AG04449 (cell line): ENCODE results near the gene SLC5A10.

ENCODE experiments used
- CTCF ChIA-PET: fragments of 350-600 bp; formaldehyde crosslinking; extraction: SDS; loops from one replicate; lab custom pipeline; 2021; ENCODE audit warnings: antibody characterized with exemption; lab: Yijun Ruan, JAX
- POLR2A ChIA-PET: fragments of 400-600, 350-600 bp; formaldehyde crosslinking; extraction: SDS; loops from one replicate; lab custom pipeline; 2020; ENCODE audit warnings: antibody characterized with exemption, inconsistent platforms; lab: Yijun Ruan, JAX
- DNase-seq: peaks from one replicate; pipeline ENCODE4 v3.0.0-alpha.2; 2010; ENCODE audit warnings: low read depth, low spot score
- H3K4me3 ChIP-seq: 2 replicates; pipeline ENCODE4 v1.5.1; 2011; ENCODE audit warnings: low read depth, mild to moderate bottlenecking, control low read depth, low read length
- TF ChIP-seq, protein P1 (sequence below): IDR thresholded peaks from one replicate; pipeline ENCODE4 v1.5.1; 2011; ENCODE audit warnings: mild to moderate bottlenecking, moderate library complexity, low read length, control low read depth, inconsistent platforms; ENCODE audit not compliant: insufficient read depth; ENCODE audit errors: missing control alignments

SLC5A10 gene

DNA sequence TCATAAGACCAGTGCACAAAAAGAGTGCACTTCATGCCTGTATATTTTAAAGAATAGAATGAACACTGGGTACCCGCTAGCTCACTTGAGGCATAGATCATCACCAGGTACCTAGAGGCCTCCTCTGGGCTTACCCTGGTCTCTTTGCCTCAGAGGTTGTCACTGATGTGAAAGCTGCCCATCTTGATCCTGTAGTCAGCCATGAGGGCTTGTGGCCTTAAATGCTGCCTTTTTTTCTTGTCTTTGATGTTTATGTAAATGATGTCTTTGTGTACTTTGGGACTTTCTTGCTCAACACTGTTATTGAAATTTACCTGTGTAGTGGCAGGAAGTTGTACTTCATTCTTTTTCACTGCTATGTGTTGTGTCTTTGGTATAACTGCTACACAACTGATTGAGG is 26.8 kb upstream of the SLC5A10 start:
- POLR2A ChIA-PET: no interaction called here
- no peak for DNase-seq
- TF ChIP-seq, protein P1, sequence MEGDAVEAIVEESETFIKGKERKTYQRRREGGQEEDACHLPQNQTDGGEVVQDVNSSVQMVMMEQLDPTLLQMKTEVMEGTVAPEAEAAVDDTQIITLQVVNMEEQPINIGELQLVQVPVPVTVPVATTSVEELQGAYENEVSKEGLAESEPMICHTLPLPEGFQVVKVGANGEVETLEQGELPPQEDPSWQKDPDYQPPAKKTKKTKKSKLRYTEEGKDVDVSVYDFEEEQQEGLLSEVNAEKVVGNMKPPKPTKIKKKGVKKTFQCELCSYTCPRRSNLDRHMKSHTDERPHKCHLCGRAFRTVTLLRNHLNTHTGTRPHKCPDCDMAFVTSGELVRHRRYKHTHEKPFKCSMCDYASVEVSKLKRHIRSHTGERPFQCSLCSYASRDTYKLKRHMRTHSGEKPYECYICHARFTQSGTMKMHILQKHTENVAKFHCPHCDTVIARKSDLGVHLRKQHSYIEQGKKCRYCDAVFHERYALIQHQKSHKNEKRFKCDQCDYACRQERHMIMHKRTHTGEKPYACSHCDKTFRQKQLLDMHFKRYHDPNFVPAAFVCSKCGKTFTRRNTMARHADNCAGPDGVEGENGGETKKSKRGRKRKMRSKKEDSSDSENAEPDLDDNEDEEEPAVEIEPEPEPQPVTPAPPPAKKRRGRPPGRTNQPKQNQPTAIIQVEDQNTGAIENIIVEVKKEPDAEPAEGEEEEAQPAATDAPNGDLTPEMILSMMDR: no peak
- CTCF ChIA-PET: interaction anchor here (1.8 kb wide), 1 partner anchor 13 kb away, joined by 6 read pairs; no protein-coding TSS in a partner anchor
- no peak overlapping the region for H3K4me3 ChIP-seq

DNA sequence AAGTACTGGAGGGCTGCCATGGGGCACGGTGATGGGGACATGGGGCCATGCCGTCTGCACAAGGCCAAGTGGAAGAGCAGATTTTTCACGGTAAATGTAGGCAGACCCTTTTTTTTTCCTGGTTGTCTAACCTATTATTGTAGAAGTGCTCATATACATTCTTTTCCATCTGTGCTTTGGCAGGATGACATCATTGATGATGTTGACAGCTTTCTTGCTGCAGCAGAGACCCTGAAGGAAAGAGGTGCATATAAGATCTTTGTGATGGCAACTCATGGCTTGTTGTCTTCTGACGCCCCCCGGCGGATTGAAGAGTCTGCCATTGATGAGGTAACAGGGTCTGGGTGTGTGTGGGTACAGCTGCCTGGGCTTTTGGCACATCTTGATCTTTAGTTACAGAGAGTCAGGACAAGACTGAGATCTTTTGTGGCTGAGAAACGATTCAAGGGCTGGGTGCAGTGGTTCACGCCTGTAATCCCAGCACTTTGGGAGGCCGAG is 23.3 kb upstream of the SLC5A10 start:
- ChIA-PET CTCF (no interaction called here), POLR2A (interaction anchor here (0.8 kb wide), 1 partner anchor 19 kb away, joined by 3 read pairs; no protein-coding TSS in a partner anchor)
- no peak overlapping the region for H3K4me3 ChIP-seq
- TF ChIP-seq, protein P1: no peak
- DNase-seq: no peak

DNA sequence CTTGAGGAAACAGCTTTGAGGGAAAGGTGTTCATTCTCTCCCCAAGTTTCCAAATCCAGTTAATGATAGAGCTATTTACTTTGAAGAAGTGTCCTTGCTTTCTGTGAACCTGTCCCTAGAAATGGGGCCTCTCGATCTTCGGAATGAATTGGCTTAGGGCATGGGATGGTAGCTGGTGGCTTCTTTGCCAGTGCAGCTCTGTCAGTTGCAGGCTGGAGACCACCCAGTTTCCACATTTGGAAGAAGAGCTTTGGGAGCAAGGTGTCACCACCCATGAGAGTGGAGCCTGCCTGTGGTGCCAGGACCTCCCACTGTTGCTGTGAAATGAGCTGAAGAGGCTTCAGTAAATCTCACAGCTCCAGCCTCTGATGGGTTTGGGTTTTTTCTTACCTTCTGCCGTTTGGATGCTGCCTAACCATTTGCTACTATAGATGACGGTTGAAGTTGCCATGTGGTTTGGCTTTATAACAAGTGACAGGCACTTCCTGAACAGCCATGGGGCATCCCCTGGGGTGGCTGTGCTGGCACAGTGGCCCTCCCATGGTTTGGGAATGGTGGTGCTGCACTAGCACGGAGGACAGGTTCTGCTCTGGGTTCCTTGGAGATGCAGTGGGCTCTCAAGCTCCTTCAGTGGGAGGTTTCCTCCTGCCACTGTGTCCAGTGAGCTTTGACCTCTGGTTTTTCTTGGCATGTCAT is 19.5 kb upstream of the SLC5A10 start:
- TF ChIP-seq, protein P1: no peak
- POLR2A ChIA-PET: no interaction called here
- DNase-seq: no peak
- CTCF ChIA-PET: interaction anchor here (0.8 to 1.4 kb wide), 5 partner anchors 9 to 43 kb away, joined by 3 to 5 read pairs (median 3); no protein-coding TSS in a partner anchor
- H3K4me3 ChIP-seq: no peak overlapping the region

DNA sequence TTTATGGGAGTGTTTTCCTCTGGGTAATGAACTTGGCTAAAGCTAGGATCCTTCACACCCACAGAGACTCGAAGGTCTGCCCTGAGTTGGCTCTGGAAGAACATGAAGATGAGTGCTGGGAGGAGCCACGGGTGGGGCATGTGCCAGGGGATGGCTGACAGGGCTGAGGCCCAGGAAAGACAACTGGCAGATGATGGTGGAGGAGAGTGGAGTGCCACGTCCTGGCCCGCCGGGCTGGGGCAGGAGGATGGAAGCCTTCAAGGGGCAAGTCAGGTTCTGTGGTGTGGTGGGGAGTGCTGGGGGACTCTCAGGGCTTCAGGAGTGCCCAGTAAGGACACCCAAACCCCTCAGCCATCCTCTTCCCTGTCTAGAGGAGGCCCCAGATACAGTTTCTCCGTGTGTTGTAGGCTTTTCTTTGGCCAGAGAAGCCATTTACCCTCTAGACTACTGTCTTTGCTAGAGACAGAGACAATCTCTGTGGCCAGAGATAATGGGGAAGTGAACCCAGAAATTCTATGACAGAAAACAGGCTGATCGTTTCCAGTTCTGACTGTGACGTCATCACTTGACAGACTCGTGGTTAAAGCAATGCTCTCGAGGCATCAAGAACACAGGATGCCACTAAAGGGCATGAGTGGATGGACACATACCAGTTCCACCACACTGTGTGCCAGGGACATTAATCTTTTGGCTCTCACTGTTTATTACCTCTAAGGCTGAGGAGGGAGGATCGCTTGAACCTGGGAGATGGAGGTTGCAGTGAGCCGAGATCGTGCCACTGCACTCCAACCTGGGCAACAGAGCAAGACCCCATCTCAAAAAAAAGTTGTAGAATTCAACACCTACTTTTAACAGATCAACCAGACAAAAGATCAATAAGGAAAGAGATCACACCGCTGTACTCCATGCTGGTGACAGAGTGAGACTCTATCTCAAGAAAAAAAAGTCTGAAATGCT is 18.6 kb upstream of the SLC5A10 start:
- DNase-seq: no peak
- ChIA-PET POLR2A (no interaction called here), CTCF (interaction anchor here (0.9 to 1.4 kb wide), 3 partner anchors 8 to 44 kb away, joined by 3 to 5 read pairs (median 3); no protein-coding TSS in a partner anchor)
- H3K4me3 ChIP-seq: no peak overlapping the region
- TF ChIP-seq, protein P1: no peak

DNA sequence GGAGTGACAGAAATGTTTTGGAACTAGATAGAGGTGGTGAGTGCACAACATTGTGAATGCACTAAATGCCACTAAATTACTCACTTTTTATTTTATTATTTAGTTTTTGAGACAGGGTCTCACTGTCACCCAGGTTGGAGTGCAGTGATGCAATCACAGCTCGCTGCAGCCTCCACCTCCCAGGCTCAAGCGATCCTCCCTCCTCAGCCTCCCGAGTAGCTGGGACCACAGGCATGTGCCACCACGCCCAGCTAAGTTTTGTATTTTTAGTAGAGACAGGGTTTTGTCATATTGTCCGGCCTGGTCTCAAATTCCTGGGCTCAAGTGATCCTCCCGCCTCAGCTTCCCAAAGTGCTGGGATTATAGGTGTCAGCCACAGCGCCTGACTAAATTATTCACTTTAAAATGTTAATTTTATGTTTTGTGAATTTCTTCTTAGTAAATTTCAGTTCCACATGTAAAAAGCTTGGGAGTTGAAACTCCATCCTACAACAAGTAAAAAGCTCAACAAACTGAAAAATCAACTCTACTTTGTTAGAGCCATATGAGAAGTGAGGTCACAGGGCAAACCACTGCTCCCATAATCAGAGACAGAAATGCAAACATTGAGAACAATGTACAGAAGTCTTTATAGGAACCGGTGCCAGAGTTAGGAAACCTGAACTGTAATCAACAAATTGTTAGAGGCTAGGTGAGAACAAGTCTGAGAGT is 13.8 kb upstream of the SLC5A10 start:
- no peak overlapping the region for H3K4me3 ChIP-seq
- TF ChIP-seq, protein P1: no peak
- CTCF ChIA-PET: interaction anchor here (1.5 to 2.8 kb wide), 3 partner anchors 14 to 23 kb away, joined by 4 to 14 read pairs (median 6); no protein-coding TSS in a partner anchor
- POLR2A ChIA-PET: no interaction called here
- no peak for DNase-seq
